ENCODE results near the gene ENTPD1. TPM values are rescaled to one million over a fixed set of nuclear protein-coding genes. Genes with fewer than 3 reads are reported as not detected.

The ENTPD1 gene
- total RNA-seq, 1 donor from 2014 or later, result 8.9 TPM

- no peaks in the 10 kb centered on the region for H3K9me3 ChIP-seq (ENCODE audit: control insufficient read depth in 3 of 3, low read length in 3 of 3)
- peaks cover 0 to 6% (median 5%) of the 10 kb centered on the region in 3 donors for H3K36me3 ChIP-seq (ENCODE audit: control insufficient read depth in 3 of 3, insufficient read depth in 3 of 3, low read length in 3 of 3)
- no peaks in the 10 kb centered on the region for H3K4me1 ChIP-seq (ENCODE audit: control insufficient read depth in 3 of 3, insufficient read depth in 3 of 3, low read length in 3 of 3)
- no peak overlapping the region for H3K4me3 ChIP-seq (ENCODE audit: low read length in 3 of 3)
- no peak overlapping the region for H3K9ac ChIP-seq (ENCODE audit: low read depth in 1 of 3, low read length in 3 of 3)
- H3K27ac ChIP-seq (ENCODE audit: low read depth, low read length), result no peak overlapping the region
- no peaks in the 10 kb centered on the region for H3K27me3 ChIP-seq (ENCODE audit: control insufficient read depth in 3 of 3, insufficient read depth in 3 of 3, low read length in 3 of 3)
Observed at GRCh38 chr10:95860166-95860940, 104.4 kb downstream of the ENTPD1 start.

GRCh38 chr10:95861386-95861785 lies 105.4 kb downstream of the ENTPD1 start:
- Histone ChIP-seq H3K36me3 (ENCODE audit: control insufficient read depth in 3 of 3, insufficient read depth in 3 of 3, low read length in 3 of 3) (peaks cover 0 to 7% (median 5%) of the 10 kb centered on the region in 3 donors), H3K4me3 (ENCODE audit: low read length in 3 of 3) (no peak overlapping the region), H3K4me1 (ENCODE audit: control insufficient read depth in 3 of 3, insufficient read depth in 3 of 3, low read length in 3 of 3) (no peaks in the 10 kb centered on the region), H3K9me3 (ENCODE audit: control insufficient read depth in 3 of 3, low read length in 3 of 3) (no peaks in the 10 kb centered on the region), H3K27ac (ENCODE audit: low read depth, low read length) (no peak overlapping the region), H3K9ac (ENCODE audit: low read depth in 1 of 3, low read length in 3 of 3) (no peak overlapping the region), H3K27me3 (ENCODE audit: control insufficient read depth in 3 of 3, insufficient read depth in 3 of 3, low read length in 3 of 3) (no peaks in the 10 kb centered on the region)

GRCh38 chr10:95864906-95865813 lies 109.2 kb downstream of the ENTPD1 start:
- H3K27ac ChIP-seq (ENCODE audit: low read depth, low read length), result no peak overlapping the region
- peaks cover 5 to 21% (median 12%) of the 10 kb centered on the region in 3 donors for H3K36me3 ChIP-seq (ENCODE audit: control insufficient read depth in 3 of 3, insufficient read depth in 3 of 3, low read length in 3 of 3)
- H3K27me3 ChIP-seq (ENCODE audit: control insufficient read depth in 3 of 3, insufficient read depth in 3 of 3, low read length in 3 of 3), result no peaks in the 10 kb centered on the region
- H3K4me1 ChIP-seq (ENCODE audit: control insufficient read depth in 3 of 3, insufficient read depth in 3 of 3, low read length in 3 of 3), result no peaks in the 10 kb centered on the region
- no peak overlapping the region for H3K9ac ChIP-seq (ENCODE audit: low read depth in 1 of 3, low read length in 3 of 3)
- H3K4me3 ChIP-seq (ENCODE audit: low read length in 3 of 3), result no peak overlapping the region
- H3K9me3 ChIP-seq (ENCODE audit: control insufficient read depth in 3 of 3, low read length in 3 of 3), result no peaks in the 10 kb centered on the region

- Histone ChIP-seq H3K27me3 (ENCODE audit: control insufficient read depth in 3 of 3, insufficient read depth in 3 of 3, low read length in 3 of 3) (no peaks in the 10 kb centered on the region), H3K27ac (ENCODE audit: low read depth, low read length) (no peak overlapping the region), H3K4me3 (ENCODE audit: low read length in 3 of 3) (no peak overlapping the region), H3K9me3 (ENCODE audit: control insufficient read depth in 3 of 3, low read length in 3 of 3) (no peaks in the 10 kb centered on the region), H3K4me1 (ENCODE audit: control insufficient read depth in 3 of 3, insufficient read depth in 3 of 3, low read length in 3 of 3) (no peaks in the 10 kb centered on the region), H3K9ac (ENCODE audit: low read depth in 1 of 3, low read length in 3 of 3) (no peak overlapping the region), H3K36me3 (ENCODE audit: control insufficient read depth in 3 of 3, insufficient read depth in 3 of 3, low read length in 3 of 3) (peaks cover 5 to 21% (median 16%) of the 10 kb centered on the region in 3 donors)
Observed at GRCh38 chr10:95865814-95866466, 110.0 kb downstream of the ENTPD1 start.

- no peak overlapping the region for H3K4me3 ChIP-seq (ENCODE audit: low read length in 3 of 3)
- peaks cover 5 to 21% (median 16%) of the 10 kb centered on the region in 3 donors for H3K36me3 ChIP-seq (ENCODE audit: control insufficient read depth in 3 of 3, insufficient read depth in 3 of 3, low read length in 3 of 3)
- no peaks in the 10 kb centered on the region for H3K27me3 ChIP-seq (ENCODE audit: control insufficient read depth in 3 of 3, insufficient read depth in 3 of 3, low read length in 3 of 3)
- H3K9me3 ChIP-seq (ENCODE audit: control insufficient read depth in 3 of 3, low read length in 3 of 3), result no peaks in the 10 kb centered on the region
- no peak overlapping the region for H3K9ac ChIP-seq (ENCODE audit: low read depth in 1 of 3, low read length in 3 of 3)
- no peak overlapping the region for H3K27ac ChIP-seq (ENCODE audit: low read depth, low read length)
- no peaks in the 10 kb centered on the region for H3K4me1 ChIP-seq (ENCODE audit: control insufficient read depth in 3 of 3, insufficient read depth in 3 of 3, low read length in 3 of 3)
Observed at GRCh38 chr10:95866467-95866842, 110.5 kb downstream of the ENTPD1 start.

- Histone ChIP-seq H3K4me1 (ENCODE audit: control insufficient read depth in 3 of 3, insufficient read depth in 3 of 3, low read length in 3 of 3) (no peaks in the 10 kb centered on the region), H3K27ac (ENCODE audit: low read depth, low read length) (no peak overlapping the region), H3K36me3 (ENCODE audit: control insufficient read depth in 3 of 3, insufficient read depth in 3 of 3, low read length in 3 of 3) (peaks cover 4 to 25% (median 16%) of the 10 kb centered on the region in 3 donors), H3K9ac (ENCODE audit: low read depth in 1 of 3, low read length in 3 of 3) (no peak overlapping the region), H3K9me3 (ENCODE audit: control insufficient read depth in 3 of 3, low read length in 3 of 3) (no peaks in the 10 kb centered on the region), H3K4me3 (ENCODE audit: low read length in 3 of 3) (no peak overlapping the region), H3K27me3 (ENCODE audit: control insufficient read depth in 3 of 3, insufficient read depth in 3 of 3, low read length in 3 of 3) (no peaks in the 10 kb centered on the region)
Observed at GRCh38 chr10:95867866-95868265, 111.9 kb downstream of the ENTPD1 start.

GRCh38 chr10:95872158-95872711 lies 116.3 kb downstream of the ENTPD1 start:
- no peak overlapping the region for H3K27ac ChIP-seq (ENCODE audit: low read depth, low read length)
- no peak overlapping the region for H3K4me3 ChIP-seq (ENCODE audit: low read length in 3 of 3)
- H3K9me3 ChIP-seq (ENCODE audit: control insufficient read depth in 3 of 3, low read length in 3 of 3), result no peaks in the 10 kb centered on the region
- H3K9ac ChIP-seq (ENCODE audit: low read depth in 1 of 3, low read length in 3 of 3), result no peak overlapping the region
- H3K4me1 ChIP-seq (ENCODE audit: control insufficient read depth in 3 of 3, insufficient read depth in 3 of 3, low read length in 3 of 3), result no peaks in the 10 kb centered on the region
- H3K36me3 ChIP-seq (ENCODE audit: control insufficient read depth in 3 of 3, insufficient read depth in 3 of 3, low read length in 3 of 3), result peaks cover 4 to 23% (median 22%) of the 10 kb centered on the region in 3 donors
- H3K27me3 ChIP-seq (ENCODE audit: control insufficient read depth in 3 of 3, insufficient read depth in 3 of 3, low read length in 3 of 3), result no peaks in the 10 kb centered on the region

GRCh38 chr10:95873139-95873538 lies 117.2 kb downstream of the ENTPD1 start:
- Histone ChIP-seq H3K9ac (ENCODE audit: low read depth in 1 of 3, low read length in 3 of 3) (no peak overlapping the region), H3K27ac (ENCODE audit: low read depth, low read length) (no peak overlapping the region), H3K9me3 (ENCODE audit: control insufficient read depth in 3 of 3, low read length in 3 of 3) (no peaks in the 10 kb centered on the region), H3K36me3 (ENCODE audit: control insufficient read depth in 3 of 3, insufficient read depth in 3 of 3, low read length in 3 of 3) (peaks cover 4 to 14% (median 14%) of the 10 kb centered on the region in 3 donors), H3K4me3 (ENCODE audit: low read length in 3 of 3) (no peak overlapping the region), H3K4me1 (ENCODE audit: control insufficient read depth in 3 of 3, insufficient read depth in 3 of 3, low read length in 3 of 3) (no peaks in the 10 kb centered on the region), H3K27me3 (ENCODE audit: control insufficient read depth in 3 of 3, insufficient read depth in 3 of 3, low read length in 3 of 3) (no peaks in the 10 kb centered on the region)

- peaks cover 4 to 14% (median 12%) of the 10 kb centered on the region in 3 donors for H3K36me3 ChIP-seq (ENCODE audit: control insufficient read depth in 3 of 3, insufficient read depth in 3 of 3, low read length in 3 of 3)
- H3K27me3 ChIP-seq (ENCODE audit: control insufficient read depth in 3 of 3, insufficient read depth in 3 of 3, low read length in 3 of 3), result no peaks in the 10 kb centered on the region
- H3K9me3 ChIP-seq (ENCODE audit: control insufficient read depth in 3 of 3, low read length in 3 of 3), result no peaks in the 10 kb centered on the region
- no peaks in the 10 kb centered on the region for H3K4me1 ChIP-seq (ENCODE audit: control insufficient read depth in 3 of 3, insufficient read depth in 3 of 3, low read length in 3 of 3)
- no peak overlapping the region for H3K9ac ChIP-seq (ENCODE audit: low read depth in 1 of 3, low read length in 3 of 3)
- H3K4me3 ChIP-seq (ENCODE audit: low read length in 3 of 3), result no peak overlapping the region
- H3K27ac ChIP-seq (ENCODE audit: low read depth, low read length), result no peak overlapping the region
Observed at GRCh38 chr10:95873651-95874050, 117.7 kb downstream of the ENTPD1 start.
